ENCODE measurements around the gene SELPLG. TPM values are rescaled to one million over a fixed set of nuclear protein-coding genes. Genes with fewer than 3 reads are reported as not detected.

SELPLG gene
- total RNA-seq, 1 donor from 2014 or later, result not detected

DNA sequence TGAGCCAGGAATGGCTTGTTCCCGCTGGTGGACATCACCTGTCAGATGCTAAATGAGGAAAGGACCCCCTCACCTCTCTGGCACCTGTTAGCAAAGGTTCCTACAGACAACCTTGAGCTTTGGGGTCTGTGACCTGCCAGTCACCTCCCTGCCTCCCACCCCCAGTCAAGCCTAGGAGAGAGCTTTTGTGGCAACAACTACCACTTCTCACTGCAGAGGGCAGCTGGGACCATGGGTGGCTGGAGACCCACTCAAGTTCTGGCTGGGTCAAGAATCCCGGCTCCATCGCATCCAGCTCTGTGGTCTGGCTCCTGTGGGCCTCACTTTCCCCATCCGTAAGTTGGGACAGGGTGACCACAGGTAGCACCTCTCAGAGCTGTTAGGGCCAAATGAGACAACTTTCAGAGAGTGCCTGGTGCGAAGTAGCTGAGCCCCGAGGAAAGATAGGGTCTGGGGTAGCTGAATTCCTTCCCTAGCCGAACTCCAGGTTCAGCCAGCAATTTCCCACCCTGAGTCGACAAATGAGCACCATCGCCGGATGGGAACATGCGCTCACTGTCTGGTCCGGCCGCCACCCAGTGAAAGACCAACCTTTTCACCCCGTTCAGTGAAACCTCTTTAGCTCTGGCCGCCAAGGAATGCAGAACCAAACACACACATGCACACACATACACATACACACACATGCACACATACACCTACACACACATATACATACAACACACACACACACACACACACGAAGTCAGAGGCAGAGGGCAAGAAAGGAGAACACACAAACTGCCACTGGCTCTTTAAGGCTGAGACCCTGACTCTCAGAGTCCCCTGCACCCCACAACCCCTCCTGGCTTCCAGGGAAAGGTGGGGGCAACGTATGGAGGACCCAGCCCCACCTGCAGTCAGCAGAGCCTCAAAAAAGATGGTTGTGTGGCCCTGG, 37.7 kb downstream of the SELPLG start:
- Histone ChIP-seq H2AFZ (replicated peaks) (no peak overlapping the region), H3K9ac (no peak overlapping the region), H3K4me3 (no peak overlapping the region), H3K79me2 (ENCODE audit: low read depth) (no peaks in the 10 kb centered on the region), H3K4me2 (no peak overlapping the region), H3F3A (ENCODE audit: low read depth) (peaks cover 12% of the 10 kb centered on the region), H3K9me3 (ENCODE audit: low read depth) (no peaks in the 10 kb centered on the region), H3K27me3 (no peaks in the 10 kb centered on the region), H3K4me1 (peaks cover 13% of the 10 kb centered on the region), H3K36me3 (no peaks in the 10 kb centered on the region), H4K20me1 (ENCODE audit: low read depth) (no peaks in the 10 kb centered on the region), H3K27ac (no peak overlapping the region)
- H3K36me3 Mint-ChIP-seq, result no peaks in the 10 kb centered on the region
- no peak overlapping the region for H3K27ac Mint-ChIP-seq
- no peak overlapping the region for H3K4me3 Mint-ChIP-seq
- TF ChIP-seq, protein P1, sequence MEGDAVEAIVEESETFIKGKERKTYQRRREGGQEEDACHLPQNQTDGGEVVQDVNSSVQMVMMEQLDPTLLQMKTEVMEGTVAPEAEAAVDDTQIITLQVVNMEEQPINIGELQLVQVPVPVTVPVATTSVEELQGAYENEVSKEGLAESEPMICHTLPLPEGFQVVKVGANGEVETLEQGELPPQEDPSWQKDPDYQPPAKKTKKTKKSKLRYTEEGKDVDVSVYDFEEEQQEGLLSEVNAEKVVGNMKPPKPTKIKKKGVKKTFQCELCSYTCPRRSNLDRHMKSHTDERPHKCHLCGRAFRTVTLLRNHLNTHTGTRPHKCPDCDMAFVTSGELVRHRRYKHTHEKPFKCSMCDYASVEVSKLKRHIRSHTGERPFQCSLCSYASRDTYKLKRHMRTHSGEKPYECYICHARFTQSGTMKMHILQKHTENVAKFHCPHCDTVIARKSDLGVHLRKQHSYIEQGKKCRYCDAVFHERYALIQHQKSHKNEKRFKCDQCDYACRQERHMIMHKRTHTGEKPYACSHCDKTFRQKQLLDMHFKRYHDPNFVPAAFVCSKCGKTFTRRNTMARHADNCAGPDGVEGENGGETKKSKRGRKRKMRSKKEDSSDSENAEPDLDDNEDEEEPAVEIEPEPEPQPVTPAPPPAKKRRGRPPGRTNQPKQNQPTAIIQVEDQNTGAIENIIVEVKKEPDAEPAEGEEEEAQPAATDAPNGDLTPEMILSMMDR (IDR thresholded peaks at IDR 0.05), result no peak
- TF ChIP-seq EZH2phosphoT487 (IDR thresholded peaks at IDR 0.05) (no peak), EZH2 (IDR thresholded peaks at IDR 0.05) (no peak)
- H3K4me1 Mint-ChIP-seq, result peaks cover 12% of the 10 kb centered on the region
- no peaks in the 10 kb centered on the region for H3K9me3 Mint-ChIP-seq
- H3K27me3 Mint-ChIP-seq (ENCODE audit: insufficient read depth, low read depth), result peaks cover 18% of the 10 kb centered on the region
- DNase-seq (ENCODE audit: low spot score), result no peak

DNA sequence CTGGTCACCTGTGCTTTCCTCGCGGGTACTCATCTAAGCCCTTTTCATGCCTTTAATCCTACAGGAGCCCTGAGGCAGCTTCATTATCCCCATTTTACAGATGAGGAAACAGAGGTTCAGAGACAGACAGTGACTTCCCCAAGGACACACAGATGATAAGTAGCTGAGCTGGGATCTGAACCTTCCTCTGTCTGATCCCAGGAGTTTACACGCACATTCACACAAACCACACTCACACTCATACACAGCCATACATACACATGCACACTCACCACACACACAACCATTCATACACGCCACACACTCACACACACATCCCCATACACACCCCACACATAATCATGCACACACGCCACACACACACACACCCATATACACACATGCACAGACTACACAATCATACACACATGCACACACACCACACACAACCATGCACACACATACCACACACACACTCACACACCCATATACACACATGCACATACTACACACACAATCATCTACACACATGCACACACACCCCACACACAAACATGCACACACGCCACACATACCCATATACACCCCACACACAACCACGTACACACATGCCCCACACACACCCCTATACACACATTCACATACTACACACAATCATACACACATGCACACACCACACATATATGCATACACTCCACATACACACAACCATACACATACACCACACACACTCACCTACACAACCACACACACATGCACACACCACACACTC, 38.6 kb downstream of the SELPLG start:
- no peak for DNase-seq (ENCODE audit: low spot score)
- H3K27ac Mint-ChIP-seq, result no peak overlapping the region
- H3K27me3 Mint-ChIP-seq (ENCODE audit: insufficient read depth, low read depth), result peaks cover 18% of the 10 kb centered on the region

DNA sequence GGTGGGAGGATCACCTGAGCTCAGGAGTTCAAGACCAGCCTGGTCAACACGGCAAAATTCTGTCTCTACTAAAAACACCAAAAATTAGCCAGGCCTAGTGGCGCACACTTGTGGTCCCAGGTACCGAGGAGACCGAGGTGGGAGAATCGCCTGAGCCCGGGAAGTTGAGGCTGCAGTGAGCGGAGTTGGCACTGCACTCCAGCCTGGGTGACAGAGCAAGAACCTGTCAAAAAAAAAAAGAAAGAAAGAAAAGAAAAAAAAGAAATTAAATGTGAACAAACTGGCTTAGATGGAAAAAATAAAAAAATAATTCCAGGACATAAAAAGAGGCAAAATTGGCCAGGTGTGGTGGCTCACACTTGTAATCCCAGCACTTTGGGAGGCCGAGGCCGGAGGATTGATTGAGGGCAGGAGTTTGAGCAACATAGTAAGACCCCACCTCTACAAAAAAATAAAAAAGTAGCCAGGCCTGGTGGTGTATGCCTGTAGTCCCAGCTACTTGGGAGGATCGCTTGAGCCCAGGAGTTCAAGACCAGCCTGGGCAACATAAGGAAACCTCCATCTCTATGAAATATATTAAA, 39.3 kb downstream of the SELPLG start:
- no peaks in the 10 kb centered on the region for H3K79me2 ChIP-seq (ENCODE audit: low read depth)
- H3K4me2 ChIP-seq, result no peak overlapping the region
- Mint-ChIP-seq H3K36me3 (no peaks in the 10 kb centered on the region), H3K4me3 (no peak overlapping the region), H3K27me3 (ENCODE audit: insufficient read depth, low read depth) (peaks cover 18% of the 10 kb centered on the region), H3K27ac (no peak overlapping the region), H3K4me1 (peaks cover 22% of the 10 kb centered on the region), H3K9me3 (no peaks in the 10 kb centered on the region)
- no peak for TF ChIP-seq EZH2phosphoT487 (IDR thresholded peaks at IDR 0.05)
- TF ChIP-seq, protein P1 (IDR thresholded peaks at IDR 0.05), result no peak
- TF ChIP-seq EZH2 (IDR thresholded peaks at IDR 0.05), result no peak
- DNase-seq (ENCODE audit: low spot score), result no peak
- H3K27ac ChIP-seq, result peak overlapping the region; percentile 46
- no peak overlapping the region for H3K4me3 ChIP-seq
- H3K9me3 ChIP-seq (ENCODE audit: low read depth), result no peaks in the 10 kb centered on the region
- no peaks in the 10 kb centered on the region for H4K20me1 ChIP-seq (ENCODE audit: low read depth)
- no peak overlapping the region for H3K9ac ChIP-seq
- H3K27me3 ChIP-seq, result no peaks in the 10 kb centered on the region
- no peaks in the 10 kb centered on the region for H3K36me3 ChIP-seq
- peaks cover 11% of the 10 kb centered on the region for H3F3A ChIP-seq (ENCODE audit: low read depth)
- H2AFZ ChIP-seq (replicated peaks), result no peak overlapping the region
- H3K4me1 ChIP-seq, result peaks cover 20% of the 10 kb centered on the region

More for the DNA sequence above, 38.6 kb downstream of the SELPLG start:
- Histone ChIP-seq H3K79me2 (ENCODE audit: low read depth) (no peaks in the 10 kb centered on the region), H3K9ac (no peak overlapping the region), H3K4me1 (peaks cover 14% of the 10 kb centered on the region), H3K36me3 (no peaks in the 10 kb centered on the region), H2AFZ (replicated peaks) (no peak overlapping the region), H3K27ac (no peak overlapping the region), H3K27me3 (no peaks in the 10 kb centered on the region), H4K20me1 (ENCODE audit: low read depth) (no peaks in the 10 kb centered on the region), H3K4me3 (no peak overlapping the region), H3F3A (ENCODE audit: low read depth) (peaks cover 12% of the 10 kb centered on the region), H3K9me3 (ENCODE audit: low read depth) (no peaks in the 10 kb centered on the region), H3K4me2 (no peak overlapping the region)
- Mint-ChIP-seq H3K36me3 (no peaks in the 10 kb centered on the region), H3K9me3 (no peaks in the 10 kb centered on the region), H3K4me3 (no peak overlapping the region), H3K4me1 (peaks cover 15% of the 10 kb centered on the region)
- TF ChIP-seq EZH2 (IDR thresholded peaks at IDR 0.05) (no peak), EZH2phosphoT487 (IDR thresholded peaks at IDR 0.05) (no peak)
- TF ChIP-seq, protein P1 (IDR thresholded peaks at IDR 0.05), result no peak

Data from neural progenitor cell (in vitro differentiated cells).